GM18505 (cell line): ENCODE data around the gene ARID1B.

Experiments
- ATAC-seq: cut with Tn5 transposase; IDR thresholded peaks from one replicate; pipeline ENCODE4 v1.9.1; 2021; ENCODE audit not compliant: unreplicated experiment
- POLR2A ChIP-seq: IDR thresholded peaks from 4 replicates; pipeline ENCODE4 v1.6.1; 2011; ENCODE audit warnings: borderline replicate concordance; ENCODE audit not compliant: insufficient read depth, insufficient read length; ENCODE audit errors: extremely low read depth

ARID1B gene

GRCh38 chr6:157205473-157206358 is 428.5 kb downstream of the ARID1B start:
- no peak for ATAC-seq
- TF ChIP-seq POLR2A, result no peak

GRCh38 chr6:157206359-157206815 is 429.2 kb downstream of the ARID1B start:
- no peak for TF ChIP-seq POLR2A
- ATAC-seq, result no peak

GRCh38 chr6:157207521-157208076 is 430.4 kb downstream of the ARID1B start:
- no peak for ATAC-seq
- TF ChIP-seq POLR2A, result no peak

- TF ChIP-seq POLR2A, result no peak
Measured at GRCh38 chr6:157209865-157210530, 432.8 kb downstream of the ARID1B start.

GRCh38 chr6:157210954-157211353 is 433.8 kb downstream of the ARID1B start:
- no peak for ATAC-seq
- TF ChIP-seq POLR2A, result no peak

More at GRCh38 chr6:157209865-157210530, 432.8 kb downstream of the ARID1B start:
- no peak for ATAC-seq

- ATAC-seq, result no peak
- no peak for TF ChIP-seq POLR2A
Measured at GRCh38 chr6:157211603-157212455, 434.7 kb downstream of the ARID1B start.

GRCh38 chr6:157213426-157213825 is 436.2 kb downstream of the ARID1B start:
- no peak for TF ChIP-seq POLR2A
- no peak for ATAC-seq

GRCh38 chr6:157213907-157214565 is 436.9 kb downstream of the ARID1B start:
- ATAC-seq, result no peak
- TF ChIP-seq POLR2A, result no peak

GRCh38 chr6:157215717-157216116 is 438.5 kb downstream of the ARID1B start:
- no peak for ATAC-seq
- TF ChIP-seq POLR2A, result no peak

GRCh38 chr6:157216570-157216969 is 439.4 kb downstream of the ARID1B start:
- no peak for ATAC-seq
- TF ChIP-seq POLR2A, result no peak

- no peak for TF ChIP-seq POLR2A
- ATAC-seq, result no peak
Measured at GRCh38 chr6:157217198-157217893, 440.2 kb downstream of the ARID1B start.

- no peak for TF ChIP-seq POLR2A
- no peak for ATAC-seq
Measured at GRCh38 chr6:157217894-157218370, 440.8 kb downstream of the ARID1B start.
